HG02798 (cell line): Measurements from ENCODE around the gene CHSY3.
A peak's percentile ranks its signal among the peaks of the same experiment; 100 is the strongest.

Experiments
- ATAC-seq: cut with Tn5 transposase; IDR thresholded peaks from one replicate; pipeline ENCODE4 v1.9.1; 2021; ENCODE audit warnings: mild to moderate bottlenecking; ENCODE audit not compliant: unreplicated experiment, poor library complexity

CHSY3 gene

GRCh38 chr5:129943936-129944335, 39.7 kb downstream of the CHSY3 start:
- ATAC-seq = no peak

GRCh38 chr5:129945028-129945427, 40.8 kb downstream of the CHSY3 start:
- ATAC-seq = no peak

- no peak for ATAC-seq
Measured at GRCh38 chr5:129945774-129946270, 41.6 kb downstream of the CHSY3 start.

- no peak for ATAC-seq
Measured at GRCh38 chr5:129951039-129951438, 46.8 kb downstream of the CHSY3 start.

- ATAC-seq = no peak
Measured at GRCh38 chr5:129958581-129958980, 54.3 kb downstream of the CHSY3 start.

- no peak for ATAC-seq
Measured at GRCh38 chr5:129960831-129961230, 56.6 kb downstream of the CHSY3 start.

- no peak for ATAC-seq
Measured at GRCh38 chr5:129962506-129962905, 58.2 kb downstream of the CHSY3 start.

- ATAC-seq = no peak
Measured at GRCh38 chr5:129963359-129963758, 59.1 kb downstream of the CHSY3 start.

- no peak for ATAC-seq
Measured at GRCh38 chr5:129966071-129966470, 61.8 kb downstream of the CHSY3 start.

- no peak for ATAC-seq
Measured at GRCh38 chr5:129971714-129972113, 67.4 kb downstream of the CHSY3 start.

- no peak for ATAC-seq
Measured at GRCh38 chr5:129972465-129973141, 68.3 kb downstream of the CHSY3 start.

- ATAC-seq = no peak
Measured at GRCh38 chr5:129973716-129974426, 69.6 kb downstream of the CHSY3 start.

GRCh38 chr5:129977810-129978209, 73.5 kb downstream of the CHSY3 start:
- ATAC-seq = peak; percentile 53

- no peak for ATAC-seq
Measured at GRCh38 chr5:129978270-129978669, 74.0 kb downstream of the CHSY3 start.

GRCh38 chr5:129988453-129988852, 84.2 kb downstream of the CHSY3 start:
- ATAC-seq = no peak

GRCh38 chr5:129991780-129992179, 87.5 kb downstream of the CHSY3 start:
- ATAC-seq = no peak

GRCh38 chr5:129996896-129997295, 92.6 kb downstream of the CHSY3 start:
- ATAC-seq = no peak

- ATAC-seq = no peak
Measured at GRCh38 chr5:130000460-130000859, 96.2 kb downstream of the CHSY3 start.

- ATAC-seq = no peak
Measured at GRCh38 chr5:130002183-130002582, 97.9 kb downstream of the CHSY3 start.

GRCh38 chr5:130002876-130003275, 98.6 kb downstream of the CHSY3 start:
- no peak for ATAC-seq

GRCh38 chr5:130011986-130012385, 107.7 kb downstream of the CHSY3 start:
- no peak for ATAC-seq

GRCh38 chr5:130017173-130017572, 112.9 kb downstream of the CHSY3 start:
- ATAC-seq = no peak
